Breast epithelium (tissue), 3 donors: ENCODE measurements around the gene PSMD8.
A peak's percentile ranks its signal among the peaks of the same experiment; 100 is the strongest.

Experiments used
- CTCF ChIP-seq, 3 donors: fragments of 450-650 bp; IDR thresholded peaks; one replicate each; pipeline ENCODE4 v1.5.1; 2016 to 2017; ENCODE audit warnings: antibody characterized with exemption in 3 of 3, mild to moderate bottlenecking in 3 of 3, moderate library complexity in 3 of 3
- POLR2A ChIP-seq: fragments of 450-650 bp; IDR thresholded peaks from one replicate; pipeline ENCODE4 v1.6.1; 2016; ENCODE audit warnings: antibody characterized with exemption, mild to moderate bottlenecking, moderate library complexity
- POLR2AphosphoS5 ChIP-seq, 3 donors: sonication (generic); formaldehyde crosslinking; IDR thresholded peaks; one replicate each; pipeline ENCODE4 v1.6.1; 2017; ENCODE audit warnings: antibody characterized with exemption in 3 of 3

- no peak for TF ChIP-seq CTCF (IDR thresholded peaks at IDR 0.05)
- peak; percentile 40 for TF ChIP-seq POLR2A
- peak in 2 of 3 donors; percentile 18 to 75 for TF ChIP-seq POLR2AphosphoS5 (IDR thresholded peaks at IDR 0.05)
Measured at GRCh38 chr19:38335949-38336637, 38.3 kb upstream of the PSMD8 start.
